Keratinocyte (primary cell): ENCODE results near the gene CTNNA3.

Experiments
- EZH2 ChIP-seq: IDR thresholded peaks from one replicate; pipeline ENCODE4 v1.6.1; 2012; ENCODE audit warnings: inconsistent platforms, mild to moderate bottlenecking, low read length, moderate library complexity
- TF ChIP-seq, protein P1 (sequence below), 3 experiments: IDR thresholded peaks in 1 of 3; conservative IDR thresholded peaks in 1 of 3; optimal IDR thresholded peaks in 1 of 3; 2 replicates in 2 of 3; 3 replicates in 1 of 3; pipeline versions ENCODE3 to v1.5.1; 2011; ENCODE audit warnings: low read length in 3 of 3, mild to moderate bottlenecking in 3 of 3, moderate library complexity in 2 of 3, control low read depth in 1 of 3, inconsistent platforms in 1 of 3; ENCODE audit not compliant: insufficient read depth in 2 of 3; ENCODE audit errors: extremely low read depth in 1 of 3

GRCh38 chr10:66927971-66928770, 767.8 kb downstream of the CTNNA3 start:
- TF ChIP-seq, protein P1, sequence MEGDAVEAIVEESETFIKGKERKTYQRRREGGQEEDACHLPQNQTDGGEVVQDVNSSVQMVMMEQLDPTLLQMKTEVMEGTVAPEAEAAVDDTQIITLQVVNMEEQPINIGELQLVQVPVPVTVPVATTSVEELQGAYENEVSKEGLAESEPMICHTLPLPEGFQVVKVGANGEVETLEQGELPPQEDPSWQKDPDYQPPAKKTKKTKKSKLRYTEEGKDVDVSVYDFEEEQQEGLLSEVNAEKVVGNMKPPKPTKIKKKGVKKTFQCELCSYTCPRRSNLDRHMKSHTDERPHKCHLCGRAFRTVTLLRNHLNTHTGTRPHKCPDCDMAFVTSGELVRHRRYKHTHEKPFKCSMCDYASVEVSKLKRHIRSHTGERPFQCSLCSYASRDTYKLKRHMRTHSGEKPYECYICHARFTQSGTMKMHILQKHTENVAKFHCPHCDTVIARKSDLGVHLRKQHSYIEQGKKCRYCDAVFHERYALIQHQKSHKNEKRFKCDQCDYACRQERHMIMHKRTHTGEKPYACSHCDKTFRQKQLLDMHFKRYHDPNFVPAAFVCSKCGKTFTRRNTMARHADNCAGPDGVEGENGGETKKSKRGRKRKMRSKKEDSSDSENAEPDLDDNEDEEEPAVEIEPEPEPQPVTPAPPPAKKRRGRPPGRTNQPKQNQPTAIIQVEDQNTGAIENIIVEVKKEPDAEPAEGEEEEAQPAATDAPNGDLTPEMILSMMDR (optimal IDR thresholded peaks at IDR 0.05 in 1 of 3, IDR thresholded peaks at IDR 0.05 in 1 of 3, conservative IDR thresholded peaks at IDR 0.05 in 1 of 3; ENCODE audit: extremely low read depth in 1 of 3, insufficient read depth in 2 of 3, low read length in 3 of 3), result no peak
- TF ChIP-seq EZH2, result peak; percentile 65
